GM23338 (cell line): Measurements from ENCODE around the gene RTP5. TPM values are rescaled to one million over a fixed set of nuclear protein-coding genes. Genes with fewer than 3 reads are reported as not detected.

Source experiments
- ATAC-seq: fragments of 200-7000 bp; cut with Tn5 transposase; 3 replicates; pipeline ENCODE4 v1.9.1; 2020
- DNase-seq: peaks from one replicate; pipeline ENCODE4 v3.0.0-alpha.2; 2015; ENCODE audit warnings: low spot score
- H2AFZ ChIP-seq: fragments of 200-600 bp; sonication (generic); 2 replicates; pipeline ENCODE4 v1.8.0; 2016; ENCODE audit warnings: antibody characterized with exemption, mild to moderate bottlenecking, moderate library complexity
- H3F3A ChIP-seq: fragments of 200-600 bp; sonication (generic); replicated peaks from 2 replicates; pipeline ENCODE4 v1.8.0; 2017; ENCODE audit warnings: antibody characterized with exemption, mixed run types, low read depth
- H3K27ac ChIP-seq: fragments of 200-600 bp; sonication (generic); 2 replicates; pipeline ENCODE4 v1.6.1; 2016; ENCODE audit warnings: low read depth
- H3K27me3 ChIP-seq: fragments of 200-600 bp; sonication (generic); 2 replicates; pipeline ENCODE4 v1.8.0; 2016; ENCODE audit warnings: mild to moderate bottlenecking, mixed run types, moderate library complexity; ENCODE audit not compliant: insufficient read depth
- H3K36me3 ChIP-seq: fragments of 200-600 bp; sonication (generic); 2 replicates; pipeline ENCODE4 v1.8.0; 2016; ENCODE audit warnings: mild to moderate bottlenecking; ENCODE audit not compliant: insufficient read depth
- H3K4me1 ChIP-seq: fragments of 200-600 bp; sonication (generic); 2 replicates; pipeline ENCODE4 v1.8.0; 2016; ENCODE audit warnings: mild to moderate bottlenecking, moderate library complexity; ENCODE audit not compliant: insufficient read depth
- H3K4me2 ChIP-seq: fragments of 200-600 bp; sonication (generic); 2 replicates; pipeline ENCODE4 v1.7.1; 2017; ENCODE audit warnings: mixed run types
- H3K4me3 ChIP-seq: fragments of 200-600 bp; sonication (generic); 2 replicates; pipeline ENCODE4 v1.6.1; 2016; ENCODE audit warnings: mixed run types
- H3K79me2 ChIP-seq: fragments of 200-600 bp; sonication (generic); replicated peaks from 2 replicates; pipeline ENCODE4 v1.8.0; 2017; ENCODE audit warnings: mild to moderate bottlenecking; ENCODE audit not compliant: insufficient read depth
- H3K9me2 ChIP-seq: fragments of 200-600 bp; sonication (generic); 2 replicates; pipeline ENCODE4 v1.8.0; 2017; ENCODE audit not compliant: insufficient read depth
- H4K20me1 ChIP-seq: fragments of 200-600 bp; sonication (generic); replicated peaks from 2 replicates; pipeline ENCODE4 v1.8.0; 2017; ENCODE audit warnings: mild to moderate bottlenecking; ENCODE audit not compliant: insufficient read depth
- H3K27ac Mint-ChIP-seq: 2 replicates; pipeline ENCODE4 v1.8.0; 2020; ENCODE audit warnings: inconsistent platforms, mild to moderate bottlenecking, moderate library complexity, mixed read lengths
- H3K27me3 Mint-ChIP-seq: 3 replicates; pipeline ENCODE4 v1.8.0; 2022; ENCODE audit warnings: low read depth, mild to moderate bottlenecking, moderate library complexity, mixed read lengths, inconsistent platforms; ENCODE audit not compliant: insufficient read depth, poor library complexity
- H3K36me3 Mint-ChIP-seq: 3 replicates; pipeline ENCODE4 v1.8.0; 2021; ENCODE audit warnings: low read depth, mild to moderate bottlenecking, inconsistent platforms, moderate library complexity, mixed read lengths
- H3K4me1 Mint-ChIP-seq: 3 replicates; pipeline ENCODE4 v1.8.0; 2020; ENCODE audit warnings: mild to moderate bottlenecking, inconsistent platforms, mixed read lengths
- H3K4me3 Mint-ChIP-seq: 3 replicates; pipeline ENCODE4 v1.8.0; 2021; ENCODE audit warnings: moderate library complexity, mild to moderate bottlenecking, inconsistent platforms, mixed read lengths
- H3K9me3 Mint-ChIP-seq: 3 replicates; pipeline ENCODE4 v1.8.0; 2020; ENCODE audit warnings: moderate library complexity, mild to moderate bottlenecking, inconsistent platforms, mixed read lengths
- CREB1 ChIP-seq: fragments of 250-450 bp; sonication (Bioruptor Pico); IDR thresholded peaks from 2 replicates; pipeline ENCODE4 v1.5.0; 2020; ENCODE audit warnings: low read depth, mild to moderate bottlenecking, moderate library complexity
- JUNB ChIP-seq: IDR thresholded peaks from one replicate; pipeline ENCODE4 v1.6.1; 2016; ENCODE audit warnings: antibody characterized with exemption; ENCODE audit not compliant: unreplicated experiment
- NANOG ChIP-seq: IDR thresholded peaks from 2 replicates; pipeline ENCODE4 v1.6.1; 2016; ENCODE audit warnings: antibody characterized with exemption, borderline replicate concordance
- ZNF331 ChIP-seq: fragments of 250-450 bp; sonication (Bioruptor Pico); IDR thresholded peaks from 2 replicates; pipeline ENCODE4 v1.5.0; 2020; ENCODE audit warnings: low read depth, mild to moderate bottlenecking, moderate library complexity
- polyA plus RNA-seq: library from polyadenylated mRNA; unstranded; fragments of >200 nt; fragmentation: Nextera tagmentation; extraction: Ambion mirVana; gene quantifications from 2 replicates; pipeline ENCODE4 v1.2.1, GENCODE V29; 2016
- total RNA-seq: library from RNA; depleted of rRNA; stranded (reverse); fragments of >200 nt; shearing (Covaris generic); gene quantifications from 2 replicates; pipeline ENCODE4 v1.2.3, GENCODE V29; 2014
- TF ChIP-seq, protein P1 (sequence below): fragments of 250-450 bp; sonication (Bioruptor Pico); IDR thresholded peaks from 2 replicates; pipeline ENCODE4 v1.5.0; 2020; ENCODE audit warnings: mild to moderate bottlenecking, moderate library complexity
- TF ChIP-seq, protein P2 (sequence below), 2 experiments: fragments of 200-600 bp in 1 of 2; sonication (generic) in 1 of 2; conservative IDR thresholded peaks; 2 replicates each; pipeline versions ENCODE4 v1.5.1 to v1.6.1; 2016 to 2017; ENCODE audit warnings: antibody characterized with exemption in 2 of 2, low read depth in 2 of 2, mild to moderate bottlenecking in 2 of 2, moderate library complexity in 1 of 2

RTP5 gene
- total and polyA plus RNA-seq, 2 experiments from 2014 or later: not detected

DNA sequence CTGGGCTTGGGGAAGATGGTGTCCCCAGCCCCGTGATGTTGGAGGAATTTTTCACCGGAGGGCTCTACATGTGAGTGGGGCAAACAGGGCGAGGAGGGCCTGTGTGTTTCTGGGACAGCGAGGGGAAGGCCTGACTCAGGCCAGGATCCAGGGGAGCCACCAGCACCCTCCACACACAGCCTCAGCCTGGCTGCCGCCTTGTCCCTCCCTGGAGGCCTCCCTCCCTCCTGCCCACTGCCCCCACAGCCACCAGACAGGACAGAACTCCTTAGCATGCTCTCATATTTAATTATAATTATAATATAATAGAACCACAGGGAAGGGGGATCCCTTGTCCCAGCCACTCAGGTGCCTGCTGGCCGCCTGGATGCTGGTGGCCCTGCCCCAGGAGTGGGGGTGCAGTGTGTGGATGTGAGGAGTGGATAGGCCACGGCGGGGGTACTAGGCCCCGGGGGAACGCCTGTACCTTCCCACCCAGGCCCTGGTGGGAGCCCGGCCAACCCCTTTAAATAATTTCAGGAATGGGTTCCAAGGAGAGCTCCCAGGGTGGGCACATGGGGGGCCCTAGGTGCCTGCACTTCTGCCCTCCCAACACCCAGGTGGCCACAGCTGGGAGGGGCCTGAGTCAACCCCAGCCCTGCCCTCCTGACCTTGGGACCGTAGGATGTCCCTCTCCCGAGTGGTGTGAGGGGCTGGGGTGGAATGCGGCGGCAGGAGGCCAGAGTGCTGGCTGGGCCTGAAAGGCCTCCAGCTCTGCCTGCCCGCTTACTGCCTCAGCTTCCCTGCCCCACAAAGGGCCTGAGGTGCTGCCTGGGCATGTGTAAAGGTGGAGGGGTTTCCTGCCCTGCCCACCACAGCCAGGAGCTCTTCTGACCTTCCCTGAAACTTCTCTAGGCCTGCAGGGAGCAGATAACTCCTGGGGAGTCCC lies 19.6 kb upstream of the RTP5 start:
- Mint-ChIP-seq H3K36me3 (no peaks in the 10 kb centered on the region), H3K27ac (no peak overlapping the region), H3K9me3 (no peaks in the 10 kb centered on the region), H3K4me3 (no peak overlapping the region), H3K4me1 (no peaks in the 10 kb centered on the region; the same call in 2 of the 3 replicates), H3K27me3 (peaks cover 22% of the 10 kb centered on the region)
- Histone ChIP-seq H3K79me2 (no peaks in the 10 kb centered on the region), H3K9me2 (no peaks in the 10 kb centered on the region), H4K20me1 (no peaks in the 10 kb centered on the region), H3K27me3 (peaks cover 7% of the 10 kb centered on the region), H3K27ac (no peak overlapping the region), H3K4me3 (no peak overlapping the region), H3K36me3 (no peaks in the 10 kb centered on the region), H2AFZ (no peak overlapping the region), H3K4me1 (no peaks in the 10 kb centered on the region), H3F3A (no peaks in the 10 kb centered on the region), H3K4me2 (no peak overlapping the region)
- DNase-seq (no peak), ATAC-seq (peak; percentile 49)
- no peak for TF ChIP-seq NANOG
- TF ChIP-seq CREB1 (CRISPR knock-in tag): no peak
- no peak for TF ChIP-seq JUNB
- TF ChIP-seq, protein P1, sequence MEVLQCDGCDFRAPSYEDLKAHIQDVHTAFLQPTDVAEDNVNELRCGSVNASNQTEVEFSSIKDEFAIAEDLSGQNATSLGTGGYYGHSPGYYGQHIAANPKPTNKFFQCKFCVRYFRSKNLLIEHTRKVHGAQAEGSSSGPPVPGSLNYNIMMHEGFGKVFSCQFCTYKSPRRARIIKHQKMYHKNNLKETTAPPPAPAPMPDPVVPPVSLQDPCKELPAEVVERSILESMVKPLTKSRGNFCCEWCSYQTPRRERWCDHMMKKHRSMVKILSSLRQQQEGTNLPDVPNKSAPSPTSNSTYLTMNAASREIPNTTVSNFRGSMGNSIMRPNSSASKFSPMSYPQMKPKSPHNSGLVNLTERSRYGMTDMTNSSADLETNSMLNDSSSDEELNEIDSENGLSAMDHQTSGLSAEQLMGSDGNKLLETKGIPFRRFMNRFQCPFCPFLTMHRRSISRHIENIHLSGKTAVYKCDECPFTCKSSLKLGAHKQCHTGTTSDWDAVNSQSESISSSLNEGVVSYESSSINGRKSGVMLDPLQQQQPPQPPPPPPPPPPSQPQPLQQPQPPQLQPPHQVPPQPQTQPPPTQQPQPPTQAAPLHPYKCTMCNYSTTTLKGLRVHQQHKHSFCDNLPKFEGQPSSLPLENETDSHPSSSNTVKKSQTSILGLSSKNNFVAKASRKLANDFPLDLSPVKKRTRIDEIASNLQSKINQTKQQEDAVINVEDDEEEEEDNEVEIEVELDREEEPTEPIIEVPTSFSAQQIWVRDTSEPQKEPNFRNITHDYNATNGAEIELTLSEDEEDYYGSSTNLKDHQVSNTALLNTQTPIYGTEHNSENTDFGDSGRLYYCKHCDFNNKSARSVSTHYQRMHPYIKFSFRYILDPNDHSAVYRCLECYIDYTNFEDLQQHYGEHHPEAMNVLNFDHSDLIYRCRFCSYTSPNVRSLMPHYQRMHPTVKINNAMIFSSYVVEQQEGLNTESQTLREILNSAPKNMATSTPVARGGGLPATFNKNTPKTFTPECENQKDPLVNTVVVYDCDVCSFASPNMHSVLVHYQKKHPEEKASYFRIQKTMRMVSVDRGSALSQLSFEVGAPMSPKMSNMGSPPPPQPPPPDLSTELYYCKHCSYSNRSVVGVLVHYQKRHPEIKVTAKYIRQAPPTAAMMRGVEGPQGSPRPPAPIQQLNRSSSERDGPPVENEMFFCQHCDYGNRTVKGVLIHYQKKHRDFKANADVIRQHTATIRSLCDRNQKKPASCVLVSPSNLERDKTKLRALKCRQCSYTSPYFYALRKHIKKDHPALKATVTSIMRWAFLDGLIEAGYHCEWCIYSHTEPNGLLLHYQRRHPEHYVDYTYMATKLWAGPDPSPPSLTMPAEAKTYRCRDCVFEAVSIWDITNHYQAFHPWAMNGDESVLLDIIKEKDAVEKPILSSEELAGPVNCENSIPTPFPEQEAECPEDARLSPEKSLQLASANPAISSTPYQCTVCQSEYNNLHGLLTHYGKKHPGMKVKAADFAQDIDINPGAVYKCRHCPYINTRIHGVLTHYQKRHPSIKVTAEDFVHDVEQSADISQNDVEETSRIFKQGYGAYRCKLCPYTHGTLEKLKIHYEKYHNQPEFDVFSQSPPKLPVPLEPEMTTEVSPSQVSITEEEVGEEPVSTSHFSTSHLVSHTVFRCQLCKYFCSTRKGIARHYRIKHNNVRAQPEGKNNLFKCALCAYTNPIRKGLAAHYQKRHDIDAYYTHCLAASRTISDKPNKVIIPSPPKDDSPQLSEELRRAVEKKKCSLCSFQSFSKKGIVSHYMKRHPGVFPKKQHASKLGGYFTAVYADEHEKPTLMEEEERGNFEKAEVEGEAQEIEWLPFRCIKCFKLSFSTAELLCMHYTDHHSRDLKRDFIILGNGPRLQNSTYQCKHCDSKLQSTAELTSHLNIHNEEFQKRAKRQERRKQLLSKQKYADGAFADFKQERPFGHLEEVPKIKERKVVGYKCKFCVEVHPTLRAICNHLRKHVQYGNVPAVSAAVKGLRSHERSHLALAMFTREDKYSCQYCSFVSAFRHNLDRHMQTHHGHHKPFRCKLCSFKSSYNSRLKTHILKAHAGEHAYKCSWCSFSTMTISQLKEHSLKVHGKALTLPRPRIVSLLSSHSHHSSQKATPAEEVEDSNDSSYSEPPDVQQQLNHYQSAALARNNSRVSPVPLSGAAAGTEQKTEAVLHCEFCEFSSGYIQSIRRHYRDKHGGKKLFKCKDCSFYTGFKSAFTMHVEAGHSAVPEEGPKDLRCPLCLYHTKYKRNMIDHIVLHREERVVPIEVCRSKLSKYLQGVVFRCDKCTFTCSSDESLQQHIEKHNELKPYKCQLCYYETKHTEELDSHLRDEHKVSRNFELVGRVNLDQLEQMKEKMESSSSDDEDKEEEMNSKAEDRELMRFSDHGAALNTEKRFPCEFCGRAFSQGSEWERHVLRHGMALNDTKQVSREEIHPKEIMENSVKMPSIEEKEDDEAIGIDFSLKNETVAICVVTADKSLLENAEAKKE (CRISPR knock-in tag): no peak
- TF ChIP-seq, protein P2, sequence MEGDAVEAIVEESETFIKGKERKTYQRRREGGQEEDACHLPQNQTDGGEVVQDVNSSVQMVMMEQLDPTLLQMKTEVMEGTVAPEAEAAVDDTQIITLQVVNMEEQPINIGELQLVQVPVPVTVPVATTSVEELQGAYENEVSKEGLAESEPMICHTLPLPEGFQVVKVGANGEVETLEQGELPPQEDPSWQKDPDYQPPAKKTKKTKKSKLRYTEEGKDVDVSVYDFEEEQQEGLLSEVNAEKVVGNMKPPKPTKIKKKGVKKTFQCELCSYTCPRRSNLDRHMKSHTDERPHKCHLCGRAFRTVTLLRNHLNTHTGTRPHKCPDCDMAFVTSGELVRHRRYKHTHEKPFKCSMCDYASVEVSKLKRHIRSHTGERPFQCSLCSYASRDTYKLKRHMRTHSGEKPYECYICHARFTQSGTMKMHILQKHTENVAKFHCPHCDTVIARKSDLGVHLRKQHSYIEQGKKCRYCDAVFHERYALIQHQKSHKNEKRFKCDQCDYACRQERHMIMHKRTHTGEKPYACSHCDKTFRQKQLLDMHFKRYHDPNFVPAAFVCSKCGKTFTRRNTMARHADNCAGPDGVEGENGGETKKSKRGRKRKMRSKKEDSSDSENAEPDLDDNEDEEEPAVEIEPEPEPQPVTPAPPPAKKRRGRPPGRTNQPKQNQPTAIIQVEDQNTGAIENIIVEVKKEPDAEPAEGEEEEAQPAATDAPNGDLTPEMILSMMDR (conservative IDR thresholded peaks at IDR 0.05; ENCODE audit: low read depth in 2 of 2): no peak
- no peak for TF ChIP-seq ZNF331 (CRISPR knock-in tag)
